ENCODE measurements around the gene MME. TPM values are rescaled to one million over a fixed set of nuclear protein-coding genes. Genes with fewer than 3 reads are reported as not detected.

MME gene
- total and polyA plus RNA-seq, 10 of the 15 experiments (the other 5 are each of a cell fraction or from before 2014, with no cell fraction given) = under 0.01 to 0.23 (median 0.09) TPM; not detected in 3

GRCh38 chr3:155149494-155149893, 69.4 kb downstream of the MME start:
- no peaks in the 10 kb centered on the region for H3K36me3 ChIP-seq (ENCODE audit: control insufficient read depth in 2 of 2, insufficient read depth in 2 of 2, low read length in 1 of 2)
- intact Hi-C loops (cut with micrococcal nuclease; ENCODE audit: unreplicated experiment) (no loop called here), in situ Hi-C loops (cut with MboI) (no loop called here)
- POLR2A ChIA-PET = no interaction called here
- H3K4me3 ChIP-seq = no peak overlapping the region
- no peak for TF ChIP-seq USF2 (IDR thresholded peaks at IDR 0.05; ENCODE audit: borderline replicate concordance, low read depth, low read length)
- no peak for TF ChIP-seq NR2C2 (IDR thresholded peaks at IDR 0.05; ENCODE audit: borderline replicate concordance, control insufficient read depth, insufficient read length, low read depth)
- TF ChIP-seq BCL11A (IDR thresholded peaks at IDR 0.05; ENCODE audit: low read depth, low read length) = no peak
- no peak for TF ChIP-seq SIN3A (IDR thresholded peaks at IDR 0.05; ENCODE audit: low read depth, low read length)
- no peak for TF ChIP-seq MXI1 (IDR thresholded peaks at IDR 0.05; ENCODE audit: low read depth, low read length)
- no peak for TF ChIP-seq TCF3 (IDR thresholded peaks at IDR 0.05; ENCODE audit: borderline replicate concordance, insufficient read depth, low read depth, low read length)
- TF ChIP-seq ELK1 (IDR thresholded peaks at IDR 0.05; ENCODE audit: low read depth, low read length) = no peak
- no peak for TF ChIP-seq RELA (IDR thresholded peaks at IDR 0.05; ENCODE audit: borderline replicate concordance, partially characterized antibody)
- TF ChIP-seq RFX5 (IDR thresholded peaks at IDR 0.05; ENCODE audit: low read depth, low read length) = no peak
- H3K9ac ChIP-seq (ENCODE audit: control insufficient read depth, insufficient read depth, low read length) = no peak overlapping the region
- DNase-seq (ENCODE audit: low read depth, low spot score) = no peak
- BruUV-seq (replicated peaks) = no TSS peak
- no peak overlapping the region for H2AFZ ChIP-seq (ENCODE audit: control insufficient read depth, low read depth, low read length)
- WGBS (ENCODE audit: insufficient coverage, insufficient replicate concordance, low lambda C conversion rate, missing lambda C conversion rate) = 2% methylated on average over 3 of the region's 3 CpGs
- H4K20me1 ChIP-seq (ENCODE audit: control insufficient read depth, insufficient read depth) = no peaks in the 10 kb centered on the region
- no peaks in the 10 kb centered on the region for H3K9me3 ChIP-seq (replicated peaks; ENCODE audit: control insufficient read depth, insufficient read depth, low read length)
- SMC1A ChIA-PET (ENCODE audit: uncharacterized antibody, unreplicated experiment) = no interaction called here
- H3K4me1 ChIP-seq (ENCODE audit: control insufficient read depth, insufficient read depth, low read length) = no peaks in the 10 kb centered on the region
- no peak for FAIRE-seq
- H3K4me2 ChIP-seq (ENCODE audit: control insufficient read depth, insufficient read depth) = no peak overlapping the region
- ATAC-seq = no peak
- no peaks in the 10 kb centered on the region for H3K79me2 ChIP-seq (ENCODE audit: control insufficient read depth, insufficient read depth, low read length)
- H3K27me3 ChIP-seq (replicated peaks in 1 of 2; ENCODE audit: control insufficient read depth in 2 of 2, insufficient read depth in 2 of 2, low read length in 1 of 2) = no peaks in the 10 kb centered on the region
- H3K27ac ChIP-seq (ENCODE audit: control insufficient read depth, insufficient read depth) = no peak overlapping the region
- CTCF ChIA-PET = no interaction called here
- RAD21 ChIA-PET (ENCODE audit: unreplicated experiment) = no interaction called here

Data from GM12878 (cell line).